ENCODE data around the gene BMP6.

DNA sequence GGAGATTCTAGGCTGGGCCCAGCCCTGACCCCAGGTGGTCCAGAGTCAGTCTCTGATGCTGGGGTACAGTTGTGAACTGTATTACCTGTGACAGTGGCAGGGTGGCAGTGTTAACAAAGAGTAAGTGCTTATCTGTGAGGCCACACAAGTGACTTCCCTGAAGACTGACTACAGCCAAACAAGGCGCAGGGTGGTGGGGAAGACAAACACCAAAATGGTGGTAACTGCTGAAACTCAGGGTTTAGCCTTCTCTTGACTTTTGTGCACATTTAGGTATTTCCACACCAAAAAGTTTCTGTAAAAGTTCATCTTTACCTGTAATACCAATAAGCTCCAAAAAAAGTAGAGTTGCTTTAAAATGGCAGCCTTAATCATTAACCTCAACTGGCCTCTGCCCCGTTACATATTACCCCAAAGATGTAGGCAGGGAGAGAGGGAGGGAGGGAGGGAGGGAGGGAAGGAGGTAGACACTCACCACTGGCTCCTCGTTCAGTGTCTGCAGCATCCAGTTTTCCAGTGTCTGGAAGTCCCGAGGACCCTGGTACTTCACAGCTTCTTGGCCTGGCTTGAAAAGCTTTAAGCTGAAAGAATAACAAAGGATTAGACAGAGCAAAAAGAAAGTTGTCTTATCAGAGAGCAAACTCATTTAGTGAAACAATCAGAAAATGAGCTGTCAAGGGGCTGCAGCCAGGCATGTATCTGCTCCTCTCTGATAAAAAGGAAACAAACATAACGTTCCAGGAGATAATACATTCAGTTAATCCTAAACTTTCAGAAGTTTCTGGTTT lies 173.4 kb downstream of the BMP6 start:
- TF ChIP-seq, protein P1, sequence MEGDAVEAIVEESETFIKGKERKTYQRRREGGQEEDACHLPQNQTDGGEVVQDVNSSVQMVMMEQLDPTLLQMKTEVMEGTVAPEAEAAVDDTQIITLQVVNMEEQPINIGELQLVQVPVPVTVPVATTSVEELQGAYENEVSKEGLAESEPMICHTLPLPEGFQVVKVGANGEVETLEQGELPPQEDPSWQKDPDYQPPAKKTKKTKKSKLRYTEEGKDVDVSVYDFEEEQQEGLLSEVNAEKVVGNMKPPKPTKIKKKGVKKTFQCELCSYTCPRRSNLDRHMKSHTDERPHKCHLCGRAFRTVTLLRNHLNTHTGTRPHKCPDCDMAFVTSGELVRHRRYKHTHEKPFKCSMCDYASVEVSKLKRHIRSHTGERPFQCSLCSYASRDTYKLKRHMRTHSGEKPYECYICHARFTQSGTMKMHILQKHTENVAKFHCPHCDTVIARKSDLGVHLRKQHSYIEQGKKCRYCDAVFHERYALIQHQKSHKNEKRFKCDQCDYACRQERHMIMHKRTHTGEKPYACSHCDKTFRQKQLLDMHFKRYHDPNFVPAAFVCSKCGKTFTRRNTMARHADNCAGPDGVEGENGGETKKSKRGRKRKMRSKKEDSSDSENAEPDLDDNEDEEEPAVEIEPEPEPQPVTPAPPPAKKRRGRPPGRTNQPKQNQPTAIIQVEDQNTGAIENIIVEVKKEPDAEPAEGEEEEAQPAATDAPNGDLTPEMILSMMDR (IDR thresholded peaks at IDR 0.05): no peak
- TF ChIP-seq POLR2A (IDR thresholded peaks at IDR 0.05): no peak
- no peak for TF ChIP-seq POLR2AphosphoS5 (IDR thresholded peaks at IDR 0.05)
